GM23338 (cell line): ENCODE data around the gene BICC1. TPM values are rescaled to one million over a fixed set of nuclear protein-coding genes. Genes with fewer than 3 reads are reported as not detected.

ENCODE experiments used
- ATAC-seq: fragments of 200-7000 bp; cut with Tn5 transposase; 3 replicates; pipeline ENCODE4 v1.9.1; 2020
- DNase-seq: peaks from one replicate; pipeline ENCODE4 v3.0.0-alpha.2; 2015; ENCODE audit warnings: low spot score
- H2AFZ ChIP-seq: fragments of 200-600 bp; sonication (generic); 2 replicates; pipeline ENCODE4 v1.8.0; 2016; ENCODE audit warnings: antibody characterized with exemption, mild to moderate bottlenecking, moderate library complexity
- H3F3A ChIP-seq: fragments of 200-600 bp; sonication (generic); replicated peaks from 2 replicates; pipeline ENCODE4 v1.8.0; 2017; ENCODE audit warnings: antibody characterized with exemption, mixed run types, low read depth
- H3K27ac ChIP-seq: fragments of 200-600 bp; sonication (generic); 2 replicates; pipeline ENCODE4 v1.6.1; 2016; ENCODE audit warnings: low read depth
- H3K27me3 ChIP-seq: fragments of 200-600 bp; sonication (generic); 2 replicates; pipeline ENCODE4 v1.8.0; 2016; ENCODE audit warnings: mild to moderate bottlenecking, mixed run types, moderate library complexity; ENCODE audit not compliant: insufficient read depth
- H3K36me3 ChIP-seq: fragments of 200-600 bp; sonication (generic); 2 replicates; pipeline ENCODE4 v1.8.0; 2016; ENCODE audit warnings: mild to moderate bottlenecking; ENCODE audit not compliant: insufficient read depth
- H3K4me1 ChIP-seq: fragments of 200-600 bp; sonication (generic); 2 replicates; pipeline ENCODE4 v1.8.0; 2016; ENCODE audit warnings: mild to moderate bottlenecking, moderate library complexity; ENCODE audit not compliant: insufficient read depth
- H3K4me2 ChIP-seq: fragments of 200-600 bp; sonication (generic); 2 replicates; pipeline ENCODE4 v1.7.1; 2017; ENCODE audit warnings: mixed run types
- H3K4me3 ChIP-seq: fragments of 200-600 bp; sonication (generic); 2 replicates; pipeline ENCODE4 v1.6.1; 2016; ENCODE audit warnings: mixed run types
- H3K79me2 ChIP-seq: fragments of 200-600 bp; sonication (generic); replicated peaks from 2 replicates; pipeline ENCODE4 v1.8.0; 2017; ENCODE audit warnings: mild to moderate bottlenecking; ENCODE audit not compliant: insufficient read depth
- H3K9me2 ChIP-seq: fragments of 200-600 bp; sonication (generic); 2 replicates; pipeline ENCODE4 v1.8.0; 2017; ENCODE audit not compliant: insufficient read depth
- H4K20me1 ChIP-seq: fragments of 200-600 bp; sonication (generic); replicated peaks from 2 replicates; pipeline ENCODE4 v1.8.0; 2017; ENCODE audit warnings: mild to moderate bottlenecking; ENCODE audit not compliant: insufficient read depth
- H3K27ac Mint-ChIP-seq: 2 replicates; pipeline ENCODE4 v1.8.0; 2020; ENCODE audit warnings: inconsistent platforms, mild to moderate bottlenecking, moderate library complexity, mixed read lengths
- H3K27me3 Mint-ChIP-seq: 3 replicates; pipeline ENCODE4 v1.8.0; 2022; ENCODE audit warnings: low read depth, mild to moderate bottlenecking, moderate library complexity, mixed read lengths, inconsistent platforms; ENCODE audit not compliant: insufficient read depth, poor library complexity
- H3K36me3 Mint-ChIP-seq: 3 replicates; pipeline ENCODE4 v1.8.0; 2021; ENCODE audit warnings: low read depth, mild to moderate bottlenecking, inconsistent platforms, moderate library complexity, mixed read lengths
- H3K4me1 Mint-ChIP-seq: 3 replicates; pipeline ENCODE4 v1.8.0; 2020; ENCODE audit warnings: mild to moderate bottlenecking, inconsistent platforms, mixed read lengths
- H3K4me3 Mint-ChIP-seq: 3 replicates; pipeline ENCODE4 v1.8.0; 2021; ENCODE audit warnings: moderate library complexity, mild to moderate bottlenecking, inconsistent platforms, mixed read lengths
- H3K9me3 Mint-ChIP-seq: 3 replicates; pipeline ENCODE4 v1.8.0; 2020; ENCODE audit warnings: moderate library complexity, mild to moderate bottlenecking, inconsistent platforms, mixed read lengths
- CREB1 ChIP-seq: fragments of 250-450 bp; sonication (Bioruptor Pico); IDR thresholded peaks from 2 replicates; pipeline ENCODE4 v1.5.0; 2020; ENCODE audit warnings: low read depth, mild to moderate bottlenecking, moderate library complexity
- CTCF ChIP-seq, 2 experiments: fragments of 200-600 bp in 1 of 2; sonication (generic) in 1 of 2; conservative IDR thresholded peaks; 2 replicates each; pipeline versions ENCODE4 v1.5.1 to v1.6.1; 2016 to 2017; ENCODE audit warnings: antibody characterized with exemption in 2 of 2, low read depth in 2 of 2, mild to moderate bottlenecking in 2 of 2, moderate library complexity in 1 of 2
- ETS1 ChIP-seq: IDR thresholded peaks from 2 replicates; pipeline ENCODE4 v1.6.1; 2016; ENCODE audit warnings: antibody characterized with exemption
- EZH2 ChIP-seq: fragments of 200-600 bp; sonication (generic); IDR thresholded peaks from one replicate; pipeline ENCODE4 v1.8.0; 2017; ENCODE audit warnings: antibody characterized with exemption, mild to moderate bottlenecking, low read depth; ENCODE audit not compliant: unreplicated experiment
- EZH2phosphoT487 ChIP-seq: fragments of 200-600 bp; sonication (generic); IDR thresholded peaks from one replicate; pipeline ENCODE4 v1.8.1; 2018; ENCODE audit warnings: antibody characterized with exemption; ENCODE audit not compliant: unreplicated experiment
- JUNB ChIP-seq: IDR thresholded peaks from one replicate; pipeline ENCODE4 v1.6.1; 2016; ENCODE audit warnings: antibody characterized with exemption; ENCODE audit not compliant: unreplicated experiment
- NANOG ChIP-seq: IDR thresholded peaks from 2 replicates; pipeline ENCODE4 v1.6.1; 2016; ENCODE audit warnings: antibody characterized with exemption, borderline replicate concordance
- POLR2AphosphoS5 ChIP-seq: IDR thresholded peaks from 2 replicates; pipeline ENCODE4 v1.6.1; 2016; ENCODE audit warnings: antibody characterized with exemption, low read depth
- REST ChIP-seq: IDR thresholded peaks from one replicate; pipeline ENCODE4 v1.6.1; 2018; ENCODE audit warnings: antibody characterized with exemption; ENCODE audit not compliant: unreplicated experiment
- STAT1 ChIP-seq: IDR thresholded peaks from one replicate; pipeline ENCODE4 v1.6.1; 2016; ENCODE audit warnings: antibody characterized with exemption; ENCODE audit not compliant: unreplicated experiment
- ZNF114 ChIP-seq: fragments of 250-450 bp; sonication (Bioruptor Pico); IDR thresholded peaks from 2 replicates; pipeline ENCODE4 v1.5.0; 2020; ENCODE audit warnings: mild to moderate bottlenecking, moderate library complexity
- ZNF331 ChIP-seq: fragments of 250-450 bp; sonication (Bioruptor Pico); IDR thresholded peaks from 2 replicates; pipeline ENCODE4 v1.5.0; 2020; ENCODE audit warnings: low read depth, mild to moderate bottlenecking, moderate library complexity
- ZNF462 ChIP-seq: fragments of 250-450 bp; sonication (Bioruptor Pico); IDR thresholded peaks from 2 replicates; pipeline ENCODE4 v1.5.0; 2020; ENCODE audit warnings: mild to moderate bottlenecking, moderate library complexity
- polyA plus RNA-seq: library from polyadenylated mRNA; unstranded; fragments of >200 nt; fragmentation: Nextera tagmentation; extraction: Ambion mirVana; gene quantifications from 2 replicates; pipeline ENCODE4 v1.2.1, GENCODE V29; 2016
- total RNA-seq: library from RNA; depleted of rRNA; stranded (reverse); fragments of >200 nt; shearing (Covaris generic); gene quantifications from 2 replicates; pipeline ENCODE4 v1.2.3, GENCODE V29; 2014

Gene BICC1
- total and polyA plus RNA-seq, 2 experiments from 2014 or later, result 1.3 to 2.2 TPM

GRCh38 chr10:58593008-58593407 is 80.3 kb downstream of the BICC1 start:
- ATAC-seq, result no peak
- H3K4me1 Mint-ChIP-seq, result no peaks in the 10 kb centered on the region
- H3K4me3 ChIP-seq, result no peak overlapping the region
- no peak overlapping the region for H3K4me2 ChIP-seq
- H3F3A ChIP-seq, result no peaks in the 10 kb centered on the region
- no peak overlapping the region for H3K27ac Mint-ChIP-seq
- TF ChIP-seq STAT1 (no peak), CREB1 (CRISPR knock-in tag) (no peak), ZNF331 (CRISPR knock-in tag) (no peak), EZH2phosphoT487 (no peak), ZNF462 (CRISPR knock-in tag) (no peak), EZH2 (no peak), NANOG (no peak), ETS1 (no peak), ZNF114 (no peak), JUNB (no peak), REST (no peak), POLR2AphosphoS5 (no peak), CTCF (conservative IDR thresholded peaks at IDR 0.05; ENCODE audit: low read depth in 2 of 2) (no peak)
- H4K20me1 ChIP-seq, result no peaks in the 10 kb centered on the region
- peaks cover 17% of the 10 kb centered on the region for H3K9me3 Mint-ChIP-seq
- H3K4me1 ChIP-seq, result no peaks in the 10 kb centered on the region
- DNase-seq, result no peak
- peaks cover 2% of the 10 kb centered on the region for H3K27me3 Mint-ChIP-seq
- no peaks in the 10 kb centered on the region for H3K27me3 ChIP-seq
- peaks cover 4% of the 10 kb centered on the region; the same call in 1 of the 3 replicates for H3K36me3 Mint-ChIP-seq
- H3K36me3 ChIP-seq, result no peaks in the 10 kb centered on the region
- H2AFZ ChIP-seq, result no peak overlapping the region
- H3K4me3 Mint-ChIP-seq, result no peak overlapping the region
- no peaks in the 10 kb centered on the region for H3K9me2 ChIP-seq
- H3K79me2 ChIP-seq, result no peaks in the 10 kb centered on the region
- H3K27ac ChIP-seq, result no peak overlapping the region
